ENCODE data around the gene SMKR1.
"Not testable (repeated sequence)": the region's sequence is repeated elsewhere in the genome, so short reads cannot be mapped to it uniquely, and the experiment has no call there.

GRCh38 chr7:129534558-129535274, 32.4 kb downstream of the SMKR1 start:
- not testable (repeated sequence) for TF ChIP-seq CTCF, POLR2A (IDR thresholded peaks at IDR 0.05)

Measured in body of pancreas (tissue), 4 donors.